ENCODE measurements around the gene C6orf136.

The C6orf136 gene

GRCh38 chr6:30599625-30600324 lies 47.2 kb upstream of the C6orf136 start:
- no peak overlapping the region for H3K27ac ChIP-seq (replicated peaks; ENCODE audit: low read length)
- no peaks in the 10 kb centered on the region for H3K27me3 ChIP-seq (ENCODE audit: control insufficient read depth in 3 of 3, insufficient read depth in 3 of 3, low read depth in 1 of 3, low read length in 3 of 3)
- H3K9me3 ChIP-seq (replicated peaks in 1 of 2; ENCODE audit: control insufficient read depth in 2 of 2, insufficient read depth in 1 of 2, low read depth in 1 of 2, low read length in 2 of 2), result no peaks in the 10 kb centered on the region
- no peaks in the 10 kb centered on the region for H3K4me1 ChIP-seq (ENCODE audit: control insufficient read depth in 2 of 2, insufficient read depth in 1 of 2, low read depth in 1 of 2, low read length in 2 of 2)
- no peak overlapping the region for H2AFZ ChIP-seq (ENCODE audit: low read length)
- H3K4me3 ChIP-seq (ENCODE audit: low read length in 2 of 2), result no peak overlapping the region
- H4K91ac ChIP-seq (ENCODE audit: low read depth, low read length, poor library complexity), result no peak overlapping the region
- H3K18ac ChIP-seq (ENCODE audit: low read length), result no peak overlapping the region
- H2BK5ac ChIP-seq (ENCODE audit: low read length), result no peak overlapping the region
- H3K36me3 ChIP-seq (replicated peaks in 1 of 2; ENCODE audit: control insufficient read depth in 2 of 2, insufficient read depth in 2 of 2, low read length in 2 of 2), result peaks cover 47 to 64% of the 10 kb centered on the region in 2 donors
- no peaks in the 10 kb centered on the region for H3K79me1 ChIP-seq (ENCODE audit: low read depth, low read length)
- H2BK15ac ChIP-seq (ENCODE audit: low read length), result no peak overlapping the region
- no peak overlapping the region for H3K14ac ChIP-seq (ENCODE audit: low read length)
- H3K9ac ChIP-seq (ENCODE audit: low read depth, low read length, poor library complexity), result no peak overlapping the region
- no peak overlapping the region for H3K23ac ChIP-seq (ENCODE audit: low read depth, low read length, poor library complexity)
- no peak overlapping the region for H4K8ac ChIP-seq (ENCODE audit: low read depth, low read length)
- whole genome bisulfite sequencing, 2 donors (ENCODE audit: extremely low coverage in 2 of 2, insufficient read length in 2 of 2, insufficient replicate concordance in 1 of 2), result no CpG with 5 or more reads among the region's 13 CpGs
- H2BK12ac ChIP-seq (ENCODE audit: low read length), result no peak overlapping the region
- H3K4ac ChIP-seq (ENCODE audit: low read length), result no peak overlapping the region
- no peak for DNase-seq (ENCODE audit: low spot score)
- H2BK120ac ChIP-seq (ENCODE audit: low read depth, low read length), result no peak overlapping the region
- no peak overlapping the region for H3K4me2 ChIP-seq (ENCODE audit: insufficient read depth, low read length, poor library complexity, severe bottlenecking)
- H2AK5ac ChIP-seq (ENCODE audit: low read depth, low read length), result no peak overlapping the region

DNA sequence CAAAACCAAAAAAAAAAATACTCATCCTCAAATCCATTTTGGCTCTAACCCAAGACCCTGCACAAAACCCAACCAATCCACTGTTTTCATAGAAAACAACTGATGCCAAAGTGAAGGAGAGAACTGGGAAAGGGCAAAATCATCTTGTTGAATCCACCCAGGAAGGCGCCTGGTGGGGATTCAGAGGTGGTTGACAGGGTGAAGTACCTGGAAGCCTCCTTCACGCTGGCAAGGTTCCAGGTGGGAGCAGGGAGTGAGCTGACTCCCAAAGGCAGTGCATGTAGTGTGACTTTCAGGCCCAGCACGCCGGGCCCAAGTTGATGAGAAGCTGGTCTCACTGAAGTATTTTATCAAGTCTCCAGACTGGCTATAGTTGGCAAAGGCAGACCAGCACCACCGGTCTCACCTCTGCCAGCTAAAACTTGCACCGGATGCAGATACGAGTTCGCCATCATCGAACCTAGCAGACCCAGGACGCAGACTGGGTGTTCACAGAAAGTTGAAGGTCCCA lies 46.4 kb upstream of the C6orf136 start:
- Histone ChIP-seq H3K9me3 (replicated peaks in 1 of 2; ENCODE audit: control insufficient read depth in 2 of 2, insufficient read depth in 1 of 2, low read depth in 1 of 2, low read length in 2 of 2) (no peaks in the 10 kb centered on the region), H2AK5ac (ENCODE audit: low read depth, low read length) (no peak overlapping the region), H2BK12ac (ENCODE audit: low read length) (no peak overlapping the region), H3K23ac (ENCODE audit: low read depth, low read length, poor library complexity) (no peak overlapping the region), H4K8ac (ENCODE audit: low read depth, low read length) (no peak overlapping the region), H4K91ac (ENCODE audit: low read depth, low read length, poor library complexity) (no peak overlapping the region), H3K18ac (ENCODE audit: low read length) (no peak overlapping the region), H3K27ac (replicated peaks; ENCODE audit: low read length) (no peak overlapping the region), H3K27me3 (ENCODE audit: control insufficient read depth in 3 of 3, insufficient read depth in 3 of 3, low read depth in 1 of 3, low read length in 3 of 3) (no peaks in the 10 kb centered on the region), H2BK5ac (ENCODE audit: low read length) (no peak overlapping the region), H3K4ac (ENCODE audit: low read length) (no peak overlapping the region), H3K4me2 (ENCODE audit: insufficient read depth, low read length, poor library complexity, severe bottlenecking) (no peak overlapping the region), H2AFZ (ENCODE audit: low read length) (no peak overlapping the region), H3K4me1 (ENCODE audit: control insufficient read depth in 2 of 2, insufficient read depth in 1 of 2, low read depth in 1 of 2, low read length in 2 of 2) (no peaks in the 10 kb centered on the region), H3K4me3 (ENCODE audit: low read length in 2 of 2) (no peak overlapping the region), H2BK120ac (ENCODE audit: low read depth, low read length) (no peak overlapping the region), H3K9ac (ENCODE audit: low read depth, low read length, poor library complexity) (no peak overlapping the region), H3K79me1 (ENCODE audit: low read depth, low read length) (no peaks in the 10 kb centered on the region), H3K14ac (ENCODE audit: low read length) (no peak overlapping the region), H2BK15ac (ENCODE audit: low read length) (no peak overlapping the region), H3K36me3 (replicated peaks in 1 of 2; ENCODE audit: control insufficient read depth in 2 of 2, insufficient read depth in 2 of 2, low read length in 2 of 2) (peaks cover 52 to 64% of the 10 kb centered on the region in 2 donors)
- DNase-seq (ENCODE audit: low spot score), result no peak
- WGBS, 2 donors (ENCODE audit: extremely low coverage in 2 of 2, insufficient read length in 2 of 2, insufficient replicate concordance in 1 of 2), result no CpG with 5 or more reads among the region's 10 CpGs

- H2BK15ac ChIP-seq (ENCODE audit: low read length), result no peak overlapping the region
- no peak overlapping the region for H3K4me3 ChIP-seq (ENCODE audit: low read length in 2 of 2)
- no peak for DNase-seq (ENCODE audit: low spot score)
- WGBS, 2 donors (ENCODE audit: extremely low coverage in 2 of 2, insufficient read length in 2 of 2, insufficient replicate concordance in 1 of 2), result no CpG with 5 or more reads among the region's 6 CpGs
- no peak overlapping the region for H3K14ac ChIP-seq (ENCODE audit: low read length)
- no peak overlapping the region for H4K8ac ChIP-seq (ENCODE audit: low read depth, low read length)
- no peak overlapping the region for H2AFZ ChIP-seq (ENCODE audit: low read length)
- H3K79me1 ChIP-seq (ENCODE audit: low read depth, low read length), result no peaks in the 10 kb centered on the region
- no peak overlapping the region for H3K23ac ChIP-seq (ENCODE audit: low read depth, low read length, poor library complexity)
- H3K9ac ChIP-seq (ENCODE audit: low read depth, low read length, poor library complexity), result no peak overlapping the region
- no peak overlapping the region for H3K27ac ChIP-seq (replicated peaks; ENCODE audit: low read length)
- no peaks in the 10 kb centered on the region for H3K4me1 ChIP-seq (ENCODE audit: control insufficient read depth in 2 of 2, insufficient read depth in 1 of 2, low read depth in 1 of 2, low read length in 2 of 2)
- no peak overlapping the region for H2BK12ac ChIP-seq (ENCODE audit: low read length)
- H3K27me3 ChIP-seq (ENCODE audit: control insufficient read depth in 3 of 3, insufficient read depth in 3 of 3, low read depth in 1 of 3, low read length in 3 of 3), result no peaks in the 10 kb centered on the region
- no peak overlapping the region for H3K4ac ChIP-seq (ENCODE audit: low read length)
- H2BK120ac ChIP-seq (ENCODE audit: low read depth, low read length), result no peak overlapping the region
- H2AK5ac ChIP-seq (ENCODE audit: low read depth, low read length), result no peak overlapping the region
- H3K18ac ChIP-seq (ENCODE audit: low read length), result no peak overlapping the region
- H3K9me3 ChIP-seq (replicated peaks in 1 of 2; ENCODE audit: control insufficient read depth in 2 of 2, insufficient read depth in 1 of 2, low read depth in 1 of 2, low read length in 2 of 2), result no peaks in the 10 kb centered on the region
- no peak overlapping the region for H4K91ac ChIP-seq (ENCODE audit: low read depth, low read length, poor library complexity)
- H2BK5ac ChIP-seq (ENCODE audit: low read length), result no peak overlapping the region
- no peak overlapping the region for H3K4me2 ChIP-seq (ENCODE audit: insufficient read depth, low read length, poor library complexity, severe bottlenecking)
- peaks cover 59 to 69% of the 10 kb centered on the region in 2 donors for H3K36me3 ChIP-seq (replicated peaks in 1 of 2; ENCODE audit: control insufficient read depth in 2 of 2, insufficient read depth in 2 of 2, low read length in 2 of 2)
Observed at GRCh38 chr6:30601436-30601814, 45.5 kb upstream of the C6orf136 start.

DNA sequence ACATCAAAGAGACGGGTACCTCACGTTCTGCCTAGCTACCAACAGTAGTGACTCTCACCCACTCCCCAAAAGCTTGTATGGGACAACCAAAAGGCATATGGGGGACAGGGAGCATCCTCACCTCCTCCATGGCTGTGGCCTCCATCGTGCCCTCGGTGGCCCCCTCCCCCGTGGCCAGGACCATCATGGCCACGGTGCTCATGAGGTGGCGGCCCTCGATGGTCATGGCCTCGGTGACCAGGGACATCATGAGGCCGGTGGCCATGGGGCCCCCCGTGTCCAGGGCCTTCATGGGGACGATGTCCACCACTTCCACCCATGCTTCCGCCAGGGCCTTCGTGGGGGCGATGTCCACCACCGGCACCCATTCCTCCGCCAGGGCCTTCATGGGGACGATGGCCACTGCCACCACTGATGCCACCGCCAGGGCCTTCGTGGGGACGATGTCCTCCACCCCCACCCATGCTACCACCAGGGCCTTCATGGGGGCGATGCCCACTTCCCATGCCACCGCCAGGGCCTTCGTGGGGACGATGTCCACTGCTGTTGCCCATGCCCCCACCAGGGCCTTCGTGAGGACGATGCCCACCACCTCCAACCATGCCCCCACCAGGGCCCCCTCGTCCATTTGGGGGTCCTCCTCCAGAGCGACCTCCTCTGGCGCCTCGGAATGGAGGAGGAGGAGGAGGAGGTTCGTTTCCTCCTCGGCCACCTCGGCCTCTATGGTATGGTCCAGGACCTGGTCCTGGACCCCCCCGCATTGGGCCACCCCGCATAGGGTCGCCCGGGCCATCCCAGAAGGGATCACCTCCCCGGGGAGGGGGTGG lies 44.9 kb upstream of the C6orf136 start:
- Histone ChIP-seq H3K4me3 (ENCODE audit: low read length in 2 of 2) (no peak overlapping the region), H4K8ac (ENCODE audit: low read depth, low read length) (no peak overlapping the region), H3K79me1 (ENCODE audit: low read depth, low read length) (no peaks in the 10 kb centered on the region), H3K4me1 (ENCODE audit: control insufficient read depth in 2 of 2, insufficient read depth in 1 of 2, low read depth in 1 of 2, low read length in 2 of 2) (no peaks in the 10 kb centered on the region), H3K23ac (ENCODE audit: low read depth, low read length, poor library complexity) (peak overlapping the region; percentile 25), H2AK5ac (ENCODE audit: low read depth, low read length) (no peak overlapping the region), H3K4me2 (ENCODE audit: insufficient read depth, low read length, poor library complexity, severe bottlenecking) (no peak overlapping the region), H3K36me3 (replicated peaks in 1 of 2; ENCODE audit: control insufficient read depth in 2 of 2, insufficient read depth in 2 of 2, low read length in 2 of 2) (peaks cover 62 to 75% of the 10 kb centered on the region in 2 donors), H2BK5ac (ENCODE audit: low read length) (no peak overlapping the region), H3K18ac (ENCODE audit: low read length) (no peak overlapping the region), H3K14ac (ENCODE audit: low read length) (no peak overlapping the region), H3K27ac (replicated peaks; ENCODE audit: low read length) (no peak overlapping the region), H2BK120ac (ENCODE audit: low read depth, low read length) (no peak overlapping the region), H4K91ac (ENCODE audit: low read depth, low read length, poor library complexity) (no peak overlapping the region), H3K27me3 (ENCODE audit: control insufficient read depth in 3 of 3, insufficient read depth in 3 of 3, low read depth in 1 of 3, low read length in 3 of 3) (no peaks in the 10 kb centered on the region), H3K9me3 (replicated peaks in 1 of 2; ENCODE audit: control insufficient read depth in 2 of 2, insufficient read depth in 1 of 2, low read depth in 1 of 2, low read length in 2 of 2) (no peaks in the 10 kb centered on the region), H2BK12ac (ENCODE audit: low read length) (no peak overlapping the region), H2AFZ (ENCODE audit: low read length) (no peak overlapping the region), H3K4ac (ENCODE audit: low read length) (no peak overlapping the region), H3K9ac (ENCODE audit: low read depth, low read length, poor library complexity) (no peak overlapping the region), H2BK15ac (ENCODE audit: low read length) (no peak overlapping the region)
- WGBS, 2 donors (ENCODE audit: extremely low coverage in 2 of 2, insufficient read length in 2 of 2, insufficient replicate concordance in 1 of 2), result no CpG with 5 or more reads among the region's 39 CpGs
- DNase-seq (ENCODE audit: low spot score), result no peak
